Stimulated activated CD4-positive, alpha-beta T cell treated with anti-CD3 and anti-CD28 coated beads, TNF-alpha, amount 100 ng/mL, for 48 hours (primary cell): ENCODE results near the gene POU2F3.
"Not testable (repeated sequence)": the region's sequence is repeated elsewhere in the genome, so short reads cannot be mapped to it uniquely, and the experiment has no call there.

Source experiments
- DNase-seq, 3 donors: peaks; one replicate each; pipeline ENCODE4 v3.0.0-alpha.2; 2020; ENCODE audit warnings: low read depth in 3 of 3

Gene POU2F3

GRCh38 chr11:120249279-120250262 lies 9.6 kb downstream of the POU2F3 start:
- no peak for DNase-seq

GRCh38 chr11:120253377-120253776 lies 13.4 kb downstream of the POU2F3 start:
- not testable (repeated sequence) for DNase-seq

GRCh38 chr11:120254788-120255518 lies 15.0 kb downstream of the POU2F3 start:
- DNase-seq: no peak

GRCh38 chr11:120255519-120255866 lies 15.6 kb downstream of the POU2F3 start:
- DNase-seq: no peak

GRCh38 chr11:120256178-120256577 lies 16.2 kb downstream of the POU2F3 start:
- DNase-seq: no peak

GRCh38 chr11:120256779-120257178 lies 16.8 kb downstream of the POU2F3 start:
- no peak for DNase-seq

- DNase-seq: no peak
Measured at GRCh38 chr11:120257346-120257745, 17.4 kb downstream of the POU2F3 start.

GRCh38 chr11:120258661-120259060 lies 18.7 kb downstream of the POU2F3 start:
- no peak for DNase-seq

GRCh38 chr11:120259241-120259640 lies 19.3 kb downstream of the POU2F3 start:
- no peak for DNase-seq

GRCh38 chr11:120259988-120260565 lies 20.1 kb downstream of the POU2F3 start:
- no peak for DNase-seq

GRCh38 chr11:120260616-120261015 lies 20.7 kb downstream of the POU2F3 start:
- DNase-seq: no peak

GRCh38 chr11:120261321-120261720 lies 21.4 kb downstream of the POU2F3 start:
- DNase-seq: no peak

GRCh38 chr11:120261931-120262330 lies 22.0 kb downstream of the POU2F3 start:
- DNase-seq: no peak

GRCh38 chr11:120267319-120267718 lies 27.4 kb downstream of the POU2F3 start:
- DNase-seq: no peak

- no peak for DNase-seq
Measured at GRCh38 chr11:120268686-120269085, 28.7 kb downstream of the POU2F3 start.

GRCh38 chr11:120270386-120270785 lies 30.4 kb downstream of the POU2F3 start:
- DNase-seq: no peak

GRCh38 chr11:120271672-120272071 lies 31.7 kb downstream of the POU2F3 start:
- DNase-seq: no peak

GRCh38 chr11:120272303-120272702 lies 32.4 kb downstream of the POU2F3 start:
- DNase-seq: no peak

- no peak for DNase-seq
Measured at GRCh38 chr11:120273432-120273831, 33.5 kb downstream of the POU2F3 start.

- not testable (repeated sequence) for DNase-seq
Measured at GRCh38 chr11:120273956-120274355, 34.0 kb downstream of the POU2F3 start.

- DNase-seq: no peak
Measured at GRCh38 chr11:120279502-120279901, 39.6 kb downstream of the POU2F3 start.

- DNase-seq: no peak
Measured at GRCh38 chr11:120280600-120281051, 40.7 kb downstream of the POU2F3 start.
